NCI-H2196 (cell line): ENCODE results near the gene C10orf90.

Source experiments
- DNase-seq: peaks from one replicate; lab custom pipeline; 2025; ENCODE audit not compliant: unreplicated experiment; lab: John Stamatoyannopoulos, UW

The C10orf90 gene

GRCh38 chr10:126588024-126588423, 82.5 kb downstream of the C10orf90 start:
- DNase-seq, result no peak

DNA sequence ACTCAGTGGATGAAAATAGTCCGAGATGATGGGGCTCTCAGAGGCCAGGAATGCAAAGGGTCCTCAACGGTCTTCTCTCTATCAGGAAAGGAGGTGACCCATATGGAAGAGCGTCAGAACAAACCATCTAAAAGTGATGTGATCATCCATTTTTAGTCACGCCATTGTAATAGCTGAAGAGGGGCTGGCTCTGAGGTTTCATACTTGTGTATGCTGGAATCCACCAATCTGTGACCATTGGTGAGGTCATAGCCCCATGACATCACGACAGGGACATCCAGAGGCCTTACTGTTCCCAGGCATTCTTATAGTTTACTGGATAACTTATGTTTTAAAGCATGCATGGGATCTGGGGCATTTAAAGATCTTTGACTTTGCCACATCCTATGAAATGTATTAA, 83.6 kb downstream of the C10orf90 start:
- DNase-seq, result no peak

- DNase-seq, result no peak
These were observed 84.4 kb downstream of the C10orf90 start for GRCh38 chr10:126586128-126586527.

GRCh38 chr10:126585249-126586017, 85.1 kb downstream of the C10orf90 start:
- DNase-seq, result no peak

DNA sequence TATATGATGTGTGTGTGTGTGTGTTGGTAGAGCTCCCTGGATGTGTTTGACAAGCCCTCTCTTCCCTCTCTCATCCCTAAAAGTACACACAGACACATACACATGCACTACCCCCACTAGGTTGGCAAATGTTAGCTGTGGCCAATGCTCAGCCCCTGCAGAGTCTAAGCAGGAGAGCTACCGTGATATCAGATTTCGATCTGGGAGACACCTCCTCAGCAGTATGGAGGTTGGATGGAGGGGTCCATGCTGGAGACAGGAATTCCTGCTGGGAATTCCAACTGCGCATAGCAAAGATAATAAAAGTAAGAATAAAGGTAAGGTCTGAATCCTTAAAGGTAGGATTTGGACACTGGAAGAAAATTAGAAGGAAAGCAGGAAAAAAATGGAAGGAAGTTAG, 85.7 kb downstream of the C10orf90 start:
- DNase-seq, result no peak

DNA sequence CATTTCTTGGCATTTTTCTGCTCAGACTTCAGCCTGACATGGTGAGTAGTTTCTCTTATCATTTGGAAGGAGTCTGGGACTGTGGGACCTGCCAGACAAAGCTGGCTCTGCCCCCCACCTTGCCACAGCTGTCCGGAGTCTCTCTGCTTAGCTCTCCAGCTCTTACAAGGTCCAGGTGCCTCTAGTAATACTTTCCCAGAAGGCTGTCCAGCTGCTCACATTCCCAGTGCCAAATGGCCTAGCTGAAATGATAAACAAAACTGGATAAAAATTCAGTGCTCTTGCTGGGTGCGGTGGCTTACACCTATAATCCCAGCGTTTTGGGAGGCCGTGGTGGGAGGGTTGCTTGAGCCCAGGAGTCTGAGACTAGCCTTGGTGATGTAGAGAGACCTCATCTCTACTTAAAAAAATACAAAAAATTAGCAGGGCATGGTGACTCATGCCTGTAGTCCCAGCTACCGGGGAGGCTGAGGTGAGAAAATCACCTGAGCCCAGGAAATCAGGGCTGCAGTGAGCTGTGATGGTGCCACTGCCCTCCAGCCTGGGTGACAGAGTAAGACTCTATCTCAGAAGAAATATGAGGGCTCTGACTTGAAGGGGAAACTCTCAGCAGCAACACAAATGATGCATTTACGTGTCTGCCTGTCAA, 86.8 kb downstream of the C10orf90 start:
- DNase-seq, result no peak

GRCh38 chr10:126581648-126582046, 88.8 kb downstream of the C10orf90 start:
- DNase-seq, result no peak

GRCh38 chr10:126580873-126581647, 89.4 kb downstream of the C10orf90 start:
- no peak for DNase-seq

GRCh38 chr10:126576336-126576735, 94.2 kb downstream of the C10orf90 start:
- peak; percentile 1 for DNase-seq

- no peak for DNase-seq
These were observed 99.6 kb downstream of the C10orf90 start for GRCh38 chr10:126570621-126571602.

GRCh38 chr10:126570245-126570570, 100.3 kb downstream of the C10orf90 start:
- no peak for DNase-seq

GRCh38 chr10:126569513-126570244, 100.8 kb downstream of the C10orf90 start:
- DNase-seq, result no peak

GRCh38 chr10:126568809-126569385, 101.6 kb downstream of the C10orf90 start:
- DNase-seq, result no peak

GRCh38 chr10:126565871-126566270, 104.6 kb downstream of the C10orf90 start:
- no peak for DNase-seq

- DNase-seq, result peak; percentile 0
These were observed 105.1 kb downstream of the C10orf90 start for GRCh38 chr10:126565441-126565840.

- no peak for DNase-seq
These were observed 106.1 kb downstream of the C10orf90 start for GRCh38 chr10:126564326-126564888.

- no peak for DNase-seq
These were observed 107.1 kb downstream of the C10orf90 start for GRCh38 chr10:126563361-126563760.

DNA sequence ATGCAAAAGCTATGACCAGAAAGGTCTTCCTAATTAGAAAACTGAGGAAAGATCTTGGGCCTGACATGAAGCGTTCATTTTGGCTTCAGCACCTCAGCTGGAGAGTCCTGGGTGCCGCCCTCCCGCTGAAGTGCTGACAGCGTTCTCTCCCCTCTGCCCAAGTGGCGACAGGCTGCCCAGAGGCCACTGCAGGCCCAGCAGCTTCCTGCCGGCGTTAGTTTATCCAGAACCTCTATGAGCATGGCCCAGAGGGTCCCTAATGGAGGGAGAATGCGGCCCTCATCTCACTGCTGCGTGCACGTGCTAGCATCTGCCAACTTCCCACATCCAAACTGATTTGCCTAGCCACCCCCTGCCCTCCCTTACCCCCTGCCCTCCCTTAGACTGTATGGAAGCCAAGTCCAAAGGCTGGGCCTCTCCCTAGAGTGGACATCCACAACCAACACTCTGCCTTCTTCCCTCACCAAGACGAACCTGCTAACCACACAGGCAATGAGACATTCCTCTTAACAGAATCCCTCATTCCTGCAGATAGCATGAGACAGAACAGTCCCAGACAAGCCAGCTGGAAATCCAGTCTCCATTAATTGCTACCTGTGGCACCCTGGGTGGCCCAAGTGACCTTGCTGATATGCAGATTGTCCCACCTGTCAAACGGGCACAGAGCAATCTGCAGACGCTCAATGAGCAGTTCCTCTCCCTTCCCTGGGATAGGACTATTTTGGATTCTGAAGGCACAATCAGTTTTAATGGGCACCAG, 108.4 kb downstream of the C10orf90 start:
- no peak for DNase-seq
